SK-N-SH (cell line): ENCODE results near the gene ZFP62. TPM values are rescaled to one million over a fixed set of nuclear protein-coding genes. Genes with fewer than 3 reads are reported as not detected.

ENCODE experiments used
- CTCF ChIA-PET: fragments of 300-600, 350-600 bp; formaldehyde crosslinking; extraction: SDS; loops from one replicate; lab custom pipeline; 2021; lab: Yijun Ruan, JAX
- POLR2A ChIA-PET: fragments of 350-600 bp; sonication (Branson Sonifier 250); formaldehyde crosslinking; extraction: SDS; loops from one replicate; lab custom pipeline; 2020; ENCODE audit warnings: antibody characterized with exemption, inconsistent platforms; lab: Yijun Ruan, JAX
- DNase-seq: peaks from one replicate; pipeline ENCODE4 v3.0.0; 2012
- H2AFZ ChIP-seq: fragments of 200-600 bp; sonication (generic); 2 replicates; pipeline ENCODE4 v1.8.1; 2016; ENCODE audit warnings: antibody characterized with exemption, mild to moderate bottlenecking, low read depth
- H3F3A ChIP-seq: fragments of 200-600 bp; sonication (generic); replicated peaks from 2 replicates; pipeline ENCODE3; 2016; ENCODE audit warnings: antibody characterized with exemption, mild to moderate bottlenecking; ENCODE audit not compliant: insufficient read depth
- H3K27ac ChIP-seq, 2 experiments: fragments of 200-500 bp in 1 of 2; fragments of 200-600 bp in 1 of 2; sonication (Bioruptor generic) in 1 of 2; sonication (generic), shearing (Covaris generic) in 1 of 2; 2 replicates each; pipeline versions ENCODE4 v1.5.1 to v1.6.1; 2014 to 2016; ENCODE audit warnings: low read depth in 2 of 2, inconsistent platforms in 1 of 2, low read length in 1 of 2, mild to moderate bottlenecking in 1 of 2, mixed read lengths in 1 of 2
- H3K27me3 ChIP-seq: fragments of 200-600 bp; sonication (generic), shearing (Covaris generic); 2 replicates; pipeline ENCODE4 v1.6.1; 2016; ENCODE audit warnings: mixed run types; ENCODE audit not compliant: insufficient read depth
- H3K36me3 ChIP-seq, 2 experiments: fragments of 200-500 bp in 1 of 2; fragments of 200-600 bp in 1 of 2; sonication (Bioruptor generic) in 1 of 2; sonication (generic) in 1 of 2; replicated peaks in 1 of 2; 2 replicates each; pipeline versions ENCODE3 to v1.5.1; 2014 to 2016; ENCODE audit warnings: low read length in 1 of 2, mild to moderate bottlenecking in 1 of 2; ENCODE audit not compliant: insufficient read depth in 2 of 2, control insufficient read depth in 1 of 2
- H3K4me1 ChIP-seq, 2 experiments: fragments of 200-500 bp in 1 of 2; fragments of 200-600 bp in 1 of 2; sonication (Bioruptor generic) in 1 of 2; sonication (generic), shearing (Covaris generic) in 1 of 2; 2 replicates each; pipeline versions ENCODE4 v1.5.1 to v1.6.1; 2014 to 2016; ENCODE audit warnings: low read depth in 1 of 2, low read length in 1 of 2, mixed run types in 1 of 2; ENCODE audit not compliant: insufficient read depth in 2 of 2, control insufficient read depth in 1 of 2
- H3K4me2 ChIP-seq: fragments of 200-600 bp; sonication (generic), shearing (Covaris generic); 2 replicates; pipeline ENCODE4 v1.6.1; 2017; ENCODE audit warnings: mixed run types
- H3K4me3 ChIP-seq, 2 experiments: fragments of 200-500 bp in 1 of 2; fragments of 200-600 bp in 1 of 2; sonication (Bioruptor generic) in 1 of 2; sonication (generic), shearing (Covaris generic) in 1 of 2; 2 replicates each; pipeline versions ENCODE4 v1.5.1 to v1.8.1; 2014 to 2016; ENCODE audit warnings: low read depth in 2 of 2, inconsistent platforms in 1 of 2, low read length in 1 of 2, mild to moderate bottlenecking in 1 of 2, mixed read lengths in 1 of 2, moderate library complexity in 1 of 2
- H3K79me2 ChIP-seq: fragments of 200-600 bp; sonication (generic); 2 replicates; pipeline ENCODE4 v1.8.1; 2017; ENCODE audit warnings: mild to moderate bottlenecking; ENCODE audit not compliant: insufficient read depth
- H3K9ac ChIP-seq: fragments of 200-600 bp; sonication (generic); 2 replicates; pipeline ENCODE4 v1.6.1; 2017; ENCODE audit warnings: mixed run types
- H3K9me2 ChIP-seq: fragments of 200-600 bp; sonication (generic); 2 replicates; pipeline ENCODE4 v1.6.1; 2017; ENCODE audit warnings: mixed run types
- H3K9me3 ChIP-seq: fragments of 200-600 bp; sonication (generic); 2 replicates; pipeline ENCODE4 v1.6.1; 2017; ENCODE audit warnings: mixed run types, mild to moderate bottlenecking, moderate library complexity
- H4K20me1 ChIP-seq: fragments of 200-600 bp; sonication (generic); 2 replicates; pipeline ENCODE4 v1.6.1; 2017; ENCODE audit warnings: mild to moderate bottlenecking, mixed run types; ENCODE audit not compliant: insufficient read depth
- CTCF ChIP-seq: fragments of 200-600 bp; sonication (generic); IDR thresholded peaks from 2 replicates; pipeline ENCODE4 v1.6.1; 2017; ENCODE audit warnings: antibody characterized with exemption, mild to moderate bottlenecking, moderate library complexity
- ELF1 ChIP-seq: IDR thresholded peaks from 2 replicates; pipeline ENCODE4 v1.4.0; 2012
- EP300 ChIP-seq, 2 experiments: IDR thresholded peaks; 2 replicates each; pipeline versions ENCODE4 v1.4.0 to v1.6.1; 2012; ENCODE audit warnings: borderline replicate concordance in 1 of 2, low read depth in 1 of 2, low read length in 1 of 2
- EZH2phosphoT487 ChIP-seq: fragments of 200-600 bp; sonication (generic); IDR thresholded peaks from 2 replicates; pipeline ENCODE4 v1.6.1; 2017; ENCODE audit warnings: low read depth, mixed run types, mild to moderate bottlenecking, antibody characterized with exemption, moderate library complexity, borderline replicate concordance
- FOSL2 ChIP-seq: IDR thresholded peaks from 2 replicates; pipeline ENCODE4 v1.4.0; 2012; ENCODE audit warnings: low read depth, mild to moderate bottlenecking, moderate library complexity, borderline replicate concordance
- FOXJ3 ChIP-seq: sonication (generic); formaldehyde crosslinking; IDR thresholded peaks from 2 replicates; pipeline ENCODE4 v1.5.1; 2020; ENCODE audit warnings: mild to moderate bottlenecking, missing genetic modification reagents
- FOXM1 ChIP-seq: IDR thresholded peaks from 2 replicates; pipeline ENCODE4 v1.4.0; 2012; ENCODE audit warnings: low read depth, mild to moderate bottlenecking
- JUND ChIP-seq: IDR thresholded peaks from 2 replicates; pipeline ENCODE4 v1.4.0; 2012
- MAX ChIP-seq: IDR thresholded peaks from 2 replicates; pipeline ENCODE4 v1.4.0; 2012; ENCODE audit warnings: low read depth
- MXI1 ChIP-seq: IDR thresholded peaks from 2 replicates; pipeline ENCODE4 v1.6.1; 2012; ENCODE audit warnings: mild to moderate bottlenecking, low read depth, low read length, improper control_type of control experiment
- NFIC ChIP-seq: IDR thresholded peaks from 2 replicates; pipeline ENCODE4 v1.4.0; 2012; ENCODE audit warnings: borderline replicate concordance
- NRF1 ChIP-seq: IDR thresholded peaks from 2 replicates; pipeline ENCODE4 v1.6.1; 2012; ENCODE audit warnings: low read depth, mild to moderate bottlenecking, low read length
- RAD21 ChIP-seq: IDR thresholded peaks from 2 replicates; pipeline ENCODE4 v1.6.1; 2012; ENCODE audit warnings: mild to moderate bottlenecking, low read length
- RXRA ChIP-seq: IDR thresholded peaks from 2 replicates; pipeline ENCODE4 v1.4.0; 2012; ENCODE audit warnings: low read depth, mild to moderate bottlenecking, borderline replicate concordance
- TCF12 ChIP-seq: IDR thresholded peaks from 2 replicates; pipeline ENCODE4 v1.4.0; 2012
- TEAD4 ChIP-seq: IDR thresholded peaks from 2 replicates; pipeline ENCODE4 v1.4.0; 2012; ENCODE audit warnings: mild to moderate bottlenecking, borderline replicate concordance; ENCODE audit not compliant: insufficient read depth
- USF1 ChIP-seq: IDR thresholded peaks from 2 replicates; pipeline ENCODE4 v1.4.0; 2012; ENCODE audit warnings: low read depth, borderline replicate concordance
- WGBS: methylation state at CpG from one replicate; pipeline ENCODE4 v1.1.6; 2017; ENCODE audit warnings: low lambda C conversion rate; 5-methylcytosine and 5-hydroxymethylcytosine counted together
- polyA plus RNA-seq, 3 experiments: library from polyadenylated mRNA; depleted of rRNA; stranded (reverse); fragments of >200 nt; gene quantifications; 2 replicates each; pipeline ENCODE4 v1.2.3, GENCODE V29; 2012
- TF ChIP-seq, protein P1 (sequence below): IDR thresholded peaks from 2 replicates; pipeline ENCODE4; 2012
- TF ChIP-seq, protein P2 (sequence below): fragments of 150-350 bp; IDR thresholded peaks from 2 replicates; pipeline ENCODE4 v1.6.1; 2016; ENCODE audit warnings: mild to moderate bottlenecking, low read depth, low read length

ZFP62 gene
- polyA plus RNA-seq, 1 of the 3 experiments (the other 2 are of a cell fraction): 6.0 TPM

- no peak overlapping the region for H3K9ac ChIP-seq
- H3K4me1 ChIP-seq: peaks cover 4 to 50% of the 10 kb centered on the region in 2 experiments; a peak in 3 of 4 replicates
- H3K79me2 ChIP-seq: peaks cover 56% of the 10 kb centered on the region
- H3K9me3 ChIP-seq: no peaks in the 10 kb centered on the region
- peak overlapping the region; percentile 87 for H3K4me2 ChIP-seq
- H3K4me3 ChIP-seq: peak overlapping the region; percentile 2 to 40; a peak in 1 of 4 replicates
- CTCF ChIA-PET: interaction anchor here (0.7 kb wide), 1 partner anchor 16 kb away, joined by 3 read pairs; no protein-coding TSS in a partner anchor
- no peak for TF ChIP-seq FOXM1
- TF ChIP-seq, all 33 proteins: peak for 0
- POLR2A ChIA-PET: no interaction called here
- DNase-seq: no peak
- H3K27me3 ChIP-seq: no peaks in the 10 kb centered on the region
- H3K9me2 ChIP-seq: no peaks in the 10 kb centered on the region
- peak overlapping the region in 1 of 2 experiments; percentile 64; a peak in 1 of 4 replicates for H3K27ac ChIP-seq
- no peaks in the 10 kb centered on the region for H3F3A ChIP-seq
- H4K20me1 ChIP-seq: peaks cover 6% of the 10 kb centered on the region
- peaks cover 0 to 10% of the 10 kb centered on the region in 2 experiments for H3K36me3 ChIP-seq
- no peak overlapping the region for H2AFZ ChIP-seq
- 80% methylated on average over 9 of the region's 9 CpGs for WGBS
These were observed 54.6 kb downstream of the ZFP62 start for GRCh38 chr5:180806351-180807011.

- Histone ChIP-seq H4K20me1 (peaks cover 29% of the 10 kb centered on the region), H3K9ac (no peak overlapping the region), H3K36me3 (peaks cover 6 to 18% of the 10 kb centered on the region in 2 experiments), H2AFZ (no peak overlapping the region), H3K27me3 (no peaks in the 10 kb centered on the region), H3K9me2 (no peaks in the 10 kb centered on the region), H3K79me2 (peaks cover 75% of the 10 kb centered on the region), H3K4me2 (no peak overlapping the region), H3K4me1 (peaks cover 17 to 54% of the 10 kb centered on the region in 2 experiments; a peak in 3 of 4 replicates), H3F3A (no peaks in the 10 kb centered on the region), H3K27ac (no peak overlapping the region), H3K4me3 (no peak overlapping the region), H3K9me3 (no peaks in the 10 kb centered on the region)
- no peak for DNase-seq
- POLR2A ChIA-PET: no interaction called here
- 96% methylated on average over 18 of the region's 22 CpGs for WGBS
- no peak for TF ChIP-seq MXI1
- TF ChIP-seq MAX: no peak
- no peak for TF ChIP-seq RAD21
- no peak for TF ChIP-seq NRF1
- TF ChIP-seq TEAD4: no peak
- TF ChIP-seq RXRA: no peak
- TF ChIP-seq CTCF: no peak
- TF ChIP-seq, protein P1, sequence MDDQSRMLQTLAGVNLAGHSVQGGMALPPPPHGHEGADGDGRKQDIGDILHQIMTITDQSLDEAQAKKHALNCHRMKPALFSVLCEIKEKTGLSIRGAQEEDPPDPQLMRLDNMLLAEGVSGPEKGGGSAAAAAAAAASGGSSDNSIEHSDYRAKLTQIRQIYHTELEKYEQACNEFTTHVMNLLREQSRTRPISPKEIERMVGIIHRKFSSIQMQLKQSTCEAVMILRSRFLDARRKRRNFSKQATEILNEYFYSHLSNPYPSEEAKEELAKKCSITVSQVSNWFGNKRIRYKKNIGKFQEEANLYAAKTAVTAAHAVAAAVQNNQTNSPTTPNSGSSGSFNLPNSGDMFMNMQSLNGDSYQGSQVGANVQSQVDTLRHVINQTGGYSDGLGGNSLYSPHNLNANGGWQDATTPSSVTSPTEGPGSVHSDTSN: no peak
- TF ChIP-seq FOXM1: no peak
- no peak for TF ChIP-seq JUND
- no peak for TF ChIP-seq ELF1
- no peak for TF ChIP-seq FOSL2
- no peak for TF ChIP-seq USF1
- TF ChIP-seq, protein P2, sequence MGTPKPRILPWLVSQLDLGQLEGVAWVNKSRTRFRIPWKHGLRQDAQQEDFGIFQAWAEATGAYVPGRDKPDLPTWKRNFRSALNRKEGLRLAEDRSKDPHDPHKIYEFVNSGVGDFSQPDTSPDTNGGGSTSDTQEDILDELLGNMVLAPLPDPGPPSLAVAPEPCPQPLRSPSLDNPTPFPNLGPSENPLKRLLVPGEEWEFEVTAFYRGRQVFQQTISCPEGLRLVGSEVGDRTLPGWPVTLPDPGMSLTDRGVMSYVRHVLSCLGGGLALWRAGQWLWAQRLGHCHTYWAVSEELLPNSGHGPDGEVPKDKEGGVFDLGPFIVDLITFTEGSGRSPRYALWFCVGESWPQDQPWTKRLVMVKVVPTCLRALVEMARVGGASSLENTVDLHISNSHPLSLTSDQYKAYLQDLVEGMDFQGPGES: no peak
- no peak for TF ChIP-seq NFIC
- TF ChIP-seq EP300 (IDR thresholded peaks at IDR 0.05; ENCODE audit: borderline replicate concordance in 1 of 2, low read depth in 1 of 2, low read length in 1 of 2): no peak
- no peak for TF ChIP-seq FOXJ3 (CRISPR knock-in tag)
- TF ChIP-seq EZH2phosphoT487: no peak
- no peak for TF ChIP-seq TCF12
- CTCF ChIA-PET: interaction anchor here (0.9 kb wide), 1 partner anchor 22 kb away, joined by 3 read pairs; no protein-coding TSS in a partner anchor
These were observed 56.9 kb downstream of the ZFP62 start for GRCh38 chr5:180804129-180804618.
